Measurements from ENCODE around the gene NPHP1. TPM values are rescaled to one million over a fixed set of nuclear protein-coding genes. Genes with fewer than 3 reads are reported as not detected.

The NPHP1 gene
- total RNA-seq, 2 donors from 2014 or later = 0.40 to 0.42 TPM

DNA sequence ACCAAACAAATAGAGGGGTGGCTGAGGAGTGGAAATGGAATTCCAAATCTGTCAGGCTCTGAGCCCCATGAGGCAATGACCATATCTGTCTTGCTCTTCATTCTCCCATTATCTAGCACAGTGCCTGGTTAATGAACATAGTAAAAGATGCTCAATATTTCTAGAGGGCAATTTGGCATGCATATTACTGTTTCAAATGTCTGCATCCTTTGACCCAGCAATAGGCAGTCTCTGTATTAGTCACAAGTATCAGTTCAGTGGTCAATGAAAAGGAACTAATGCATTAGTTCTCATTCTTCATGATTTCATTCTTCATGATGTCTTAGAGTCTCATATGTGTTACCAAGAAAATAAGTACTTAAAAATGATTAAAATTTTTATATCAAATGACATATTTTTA, 60.8 kb downstream of the NPHP1 start:
- Histone ChIP-seq H3K4me1 (no peaks in the 10 kb centered on the region), H3K9me3 (no peaks in the 10 kb centered on the region), H3K27ac (no peak overlapping the region), H3K9ac (ENCODE audit: low read depth in 2 of 2, low read length in 2 of 2) (no peak overlapping the region), H3K4me3 (no peak overlapping the region), H3K36me3 (no peaks in the 10 kb centered on the region), H3K27me3 (no peaks in the 10 kb centered on the region)
- TF ChIP-seq, protein P1, sequence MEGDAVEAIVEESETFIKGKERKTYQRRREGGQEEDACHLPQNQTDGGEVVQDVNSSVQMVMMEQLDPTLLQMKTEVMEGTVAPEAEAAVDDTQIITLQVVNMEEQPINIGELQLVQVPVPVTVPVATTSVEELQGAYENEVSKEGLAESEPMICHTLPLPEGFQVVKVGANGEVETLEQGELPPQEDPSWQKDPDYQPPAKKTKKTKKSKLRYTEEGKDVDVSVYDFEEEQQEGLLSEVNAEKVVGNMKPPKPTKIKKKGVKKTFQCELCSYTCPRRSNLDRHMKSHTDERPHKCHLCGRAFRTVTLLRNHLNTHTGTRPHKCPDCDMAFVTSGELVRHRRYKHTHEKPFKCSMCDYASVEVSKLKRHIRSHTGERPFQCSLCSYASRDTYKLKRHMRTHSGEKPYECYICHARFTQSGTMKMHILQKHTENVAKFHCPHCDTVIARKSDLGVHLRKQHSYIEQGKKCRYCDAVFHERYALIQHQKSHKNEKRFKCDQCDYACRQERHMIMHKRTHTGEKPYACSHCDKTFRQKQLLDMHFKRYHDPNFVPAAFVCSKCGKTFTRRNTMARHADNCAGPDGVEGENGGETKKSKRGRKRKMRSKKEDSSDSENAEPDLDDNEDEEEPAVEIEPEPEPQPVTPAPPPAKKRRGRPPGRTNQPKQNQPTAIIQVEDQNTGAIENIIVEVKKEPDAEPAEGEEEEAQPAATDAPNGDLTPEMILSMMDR (IDR thresholded peaks at IDR 0.05) = no peak
- DNase-seq = no peak
- intact Hi-C loops (cut with DNase I) = no loop called here

DNA sequence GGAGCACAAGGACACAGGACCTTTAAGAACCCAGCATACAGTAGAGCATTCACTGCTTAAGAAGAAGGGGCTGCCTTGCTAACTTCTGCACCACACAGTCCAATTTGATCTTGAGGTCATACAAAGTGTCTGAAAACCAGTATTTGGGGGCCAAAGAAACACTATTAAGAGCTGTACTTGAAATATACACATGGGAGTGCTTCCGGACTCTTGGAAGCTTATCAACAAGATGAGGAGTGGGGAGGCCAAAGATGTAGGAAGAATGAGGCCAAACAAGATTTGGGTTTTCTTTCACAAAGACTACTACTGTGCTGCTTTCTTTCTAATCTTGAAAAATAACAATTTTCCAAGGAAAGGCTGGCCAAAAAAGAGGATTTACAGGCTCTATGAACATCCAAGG, 64.4 kb downstream of the NPHP1 start:
- intact Hi-C loops (cut with DNase I) = no loop called here
- H3K27ac ChIP-seq = no peak overlapping the region
- H3K9ac ChIP-seq (ENCODE audit: low read depth in 2 of 2, low read length in 2 of 2) = no peak overlapping the region
- no peak for DNase-seq
- H3K36me3 ChIP-seq = no peaks in the 10 kb centered on the region
- no peaks in the 10 kb centered on the region for H3K4me1 ChIP-seq
- no peaks in the 10 kb centered on the region for H3K9me3 ChIP-seq
- TF ChIP-seq, protein P1 (IDR thresholded peaks at IDR 0.05) = no peak
- no peak overlapping the region for H3K4me3 ChIP-seq
- no peaks in the 10 kb centered on the region for H3K27me3 ChIP-seq

DNA sequence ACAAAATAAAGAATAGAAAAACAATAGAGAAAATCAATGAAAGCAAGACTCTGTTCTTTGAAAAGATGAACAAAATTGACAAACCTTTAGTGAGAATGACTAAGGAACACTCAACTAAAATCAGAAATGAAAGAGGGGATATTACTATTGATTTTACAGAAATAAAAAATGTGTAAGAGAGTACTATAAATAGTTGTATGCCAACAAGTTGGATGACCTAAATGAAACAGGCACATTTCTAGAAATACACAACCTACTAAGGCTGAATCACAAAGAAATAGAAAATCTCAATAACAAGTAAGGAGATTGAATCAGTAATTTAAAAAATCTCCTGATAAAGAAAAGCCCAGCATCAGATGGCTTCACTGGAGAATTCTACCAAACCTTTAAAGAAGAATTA, 70.8 kb downstream of the NPHP1 start:
- no peaks in the 10 kb centered on the region for H3K36me3 ChIP-seq
- no peak overlapping the region for H3K9ac ChIP-seq (ENCODE audit: low read depth in 2 of 2, low read length in 2 of 2)
- intact Hi-C loops (cut with DNase I) = no loop called here
- H3K9me3 ChIP-seq = no peaks in the 10 kb centered on the region
- H3K27ac ChIP-seq = no peak overlapping the region
- no peak for DNase-seq
- H3K27me3 ChIP-seq = no peaks in the 10 kb centered on the region
- TF ChIP-seq, protein P1 (IDR thresholded peaks at IDR 0.05) = no peak
- H3K4me3 ChIP-seq = no peak overlapping the region
- H3K4me1 ChIP-seq = no peaks in the 10 kb centered on the region

DNA sequence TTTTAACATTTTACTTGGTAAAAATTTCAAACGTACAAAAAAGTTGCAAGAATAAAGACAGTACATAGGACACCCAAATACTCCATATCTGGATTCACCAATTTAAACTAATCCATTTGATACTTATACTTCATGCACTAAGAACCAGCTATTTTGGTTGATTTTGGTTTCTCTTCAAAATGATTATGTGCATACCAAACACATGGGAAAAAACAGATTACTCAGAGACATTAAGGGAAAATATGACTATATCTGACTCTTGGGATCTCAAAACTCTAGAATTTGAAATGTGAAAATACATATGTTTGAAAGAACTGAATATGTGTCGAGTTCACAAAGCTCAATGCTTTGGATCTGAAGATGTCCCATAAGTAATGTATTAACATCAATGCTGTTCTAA, 73.6 kb downstream of the NPHP1 start:
- Histone ChIP-seq H3K9me3 (no peaks in the 10 kb centered on the region), H3K4me3 (no peak overlapping the region), H3K4me1 (no peaks in the 10 kb centered on the region), H3K9ac (ENCODE audit: low read depth in 2 of 2, low read length in 2 of 2) (no peak overlapping the region), H3K36me3 (no peaks in the 10 kb centered on the region), H3K27ac (no peak overlapping the region), H3K27me3 (no peaks in the 10 kb centered on the region)
- DNase-seq = no peak
- TF ChIP-seq, protein P1 (IDR thresholded peaks at IDR 0.05) = no peak
- intact Hi-C loops (cut with DNase I) = no loop called here

DNA sequence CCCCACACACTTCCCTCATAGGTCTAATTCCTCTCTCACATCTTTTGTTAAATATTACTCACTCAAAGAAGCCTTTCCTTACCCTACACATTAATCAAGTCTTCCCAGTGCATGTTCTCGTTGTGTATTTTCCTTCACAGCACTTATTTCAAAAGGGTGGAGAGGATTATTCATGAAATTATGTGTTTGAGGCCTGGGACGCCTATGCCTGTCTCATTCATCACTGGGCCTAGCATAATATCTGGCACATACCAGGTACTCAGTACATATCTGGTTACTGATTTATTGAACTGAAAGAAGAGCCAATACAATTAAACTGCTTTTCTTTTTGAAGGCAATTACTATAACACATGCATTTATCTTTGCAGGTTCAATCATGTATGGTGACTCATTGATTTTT, 74.1 kb downstream of the NPHP1 start:
- no peaks in the 10 kb centered on the region for H3K36me3 ChIP-seq
- no peaks in the 10 kb centered on the region for H3K4me1 ChIP-seq
- H3K27me3 ChIP-seq = no peaks in the 10 kb centered on the region
- intact Hi-C loops (cut with DNase I) = no loop called here
- no peak for DNase-seq
- H3K9ac ChIP-seq (ENCODE audit: low read depth in 2 of 2, low read length in 2 of 2) = no peak overlapping the region
- H3K27ac ChIP-seq = no peak overlapping the region
- TF ChIP-seq, protein P1 (IDR thresholded peaks at IDR 0.05) = no peak
- no peak overlapping the region for H3K4me3 ChIP-seq
- H3K9me3 ChIP-seq = no peaks in the 10 kb centered on the region

DNA sequence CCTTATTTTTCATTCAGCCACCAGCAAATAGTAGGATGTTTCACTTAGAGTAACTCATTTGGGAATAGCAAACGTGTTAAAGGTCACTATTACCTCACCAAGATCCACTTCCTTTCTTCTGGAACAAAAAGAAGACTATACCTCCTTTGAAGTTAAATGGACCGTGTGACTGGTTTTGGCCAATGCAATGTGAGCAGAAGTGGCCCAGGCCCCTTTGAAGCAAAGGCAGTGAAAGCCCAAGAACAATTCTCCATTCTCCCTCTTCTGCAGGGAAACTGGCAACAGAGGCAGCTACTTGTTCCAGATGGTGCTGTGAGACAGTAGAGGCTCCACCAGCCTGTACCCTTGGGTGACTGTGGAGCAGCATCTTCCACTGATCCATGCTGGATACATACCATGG, 77.9 kb downstream of the NPHP1 start:
- Histone ChIP-seq H3K27me3 (no peaks in the 10 kb centered on the region), H3K27ac (no peak overlapping the region), H3K36me3 (no peaks in the 10 kb centered on the region), H3K9ac (ENCODE audit: low read depth in 2 of 2, low read length in 2 of 2) (no peak overlapping the region), H3K4me1 (no peaks in the 10 kb centered on the region), H3K4me3 (no peak overlapping the region), H3K9me3 (no peaks in the 10 kb centered on the region)
- no peak for DNase-seq
- intact Hi-C loops (cut with DNase I) = no loop called here
- TF ChIP-seq, protein P1 (IDR thresholded peaks at IDR 0.05) = no peak
